ENCODE data around the gene PTCH2.
"Not testable (repeated sequence)": the region's sequence is repeated elsewhere in the genome, so short reads cannot be mapped to it uniquely, and the experiment has no call there.

The PTCH2 gene

GRCh38 chr1:44839576-44839975 lies 3.5 kb downstream of the PTCH2 start:
- no peak for DNase-seq

GRCh38 chr1:44838294-44838693 lies 4.8 kb downstream of the PTCH2 start:
- DNase-seq = not testable (repeated sequence)

GRCh38 chr1:44835738-44836675 lies 7.0 kb downstream of the PTCH2 start:
- peak; percentile 91 for DNase-seq

- DNase-seq = no peak
Observed at GRCh38 chr1:44834328-44834727, 8.7 kb downstream of the PTCH2 start.

- no peak for DNase-seq
Observed at GRCh38 chr1:44832056-44832705, 10.9 kb downstream of the PTCH2 start.

GRCh38 chr1:44831516-44831915 lies 11.5 kb downstream of the PTCH2 start:
- no peak for DNase-seq

GRCh38 chr1:44830900-44831304 lies 12.2 kb downstream of the PTCH2 start:
- no peak for DNase-seq

- DNase-seq = no peak
Observed at GRCh38 chr1:44829506-44830384, 13.3 kb downstream of the PTCH2 start.

GRCh38 chr1:44828841-44829440 lies 14.1 kb downstream of the PTCH2 start:
- DNase-seq = no peak

GRCh38 chr1:44828003-44828651 lies 14.9 kb downstream of the PTCH2 start:
- no peak for DNase-seq

- DNase-seq = no peak
Observed at GRCh38 chr1:44827197-44828002, 15.7 kb downstream of the PTCH2 start.

GRCh38 chr1:44826375-44827196 lies 16.5 kb downstream of the PTCH2 start:
- no peak for DNase-seq

- not testable (repeated sequence) for DNase-seq
Observed at GRCh38 chr1:44824392-44824791, 18.7 kb downstream of the PTCH2 start.

GRCh38 chr1:44822981-44823451 lies 20.0 kb downstream of the PTCH2 start:
- no peak for DNase-seq

- DNase-seq = no peak
Observed at GRCh38 chr1:44822131-44822701, 20.8 kb downstream of the PTCH2 start.

- no peak for DNase-seq
Observed at GRCh38 chr1:44821240-44821715, 21.8 kb downstream of the PTCH2 start.

GRCh38 chr1:44820328-44821239 lies 22.5 kb downstream of the PTCH2 start:
- DNase-seq = no peak

- peak; percentile 95 for DNase-seq
Observed at GRCh38 chr1:44819608-44820327, 23.3 kb downstream of the PTCH2 start.
